ENCODE measurements around the gene GRK3.
"Not testable (repeated sequence)": the region's sequence is repeated elsewhere in the genome, so short reads cannot be mapped to it uniquely, and the experiment has no call there.

The GRK3 gene

DNA sequence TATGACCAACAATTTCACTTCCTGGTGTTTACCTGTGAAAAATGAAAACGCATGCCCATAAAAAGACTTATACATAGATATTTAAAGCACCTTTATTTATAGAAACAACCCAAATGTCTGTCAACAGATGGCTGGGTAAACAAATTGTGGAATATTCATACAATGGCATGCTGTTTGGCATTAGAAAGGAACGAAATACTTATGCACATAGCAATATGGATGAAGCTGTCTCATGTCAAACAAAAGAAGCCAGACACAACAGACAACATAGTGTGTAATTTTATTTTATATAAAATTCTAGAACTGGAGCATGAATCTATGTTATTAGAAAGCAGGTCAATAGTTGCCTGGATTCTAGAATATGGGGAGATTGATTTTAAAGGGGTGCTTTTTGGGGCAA lies 38.0 kb downstream of the GRK3 start:
- Histone ChIP-seq H3K4me3 (ENCODE audit: low read depth, low read length) (no peak overlapping the region), H3K4me1 (ENCODE audit: control insufficient read depth in 1 of 2, insufficient read depth in 2 of 2, low read length in 2 of 2) (no peaks in the 10 kb centered on the region), H2AFZ (ENCODE audit: insufficient read depth, low read length, poor library complexity) (no peak overlapping the region), H3K18ac (ENCODE audit: low read length) (no peak overlapping the region), H3K23ac (ENCODE audit: low read length) (no peak overlapping the region), H2BK5ac (ENCODE audit: low read depth, low read length, poor library complexity) (no peak overlapping the region), H3K27ac (ENCODE audit: low read depth, low read length) (no peak overlapping the region), H2AK5ac (ENCODE audit: low read length) (no peak overlapping the region), H4K8ac (ENCODE audit: low read depth, low read length) (no peak overlapping the region), H3K9me3 (ENCODE audit: insufficient read depth, low read depth, low read length) (no peaks in the 10 kb centered on the region), H3K4ac (ENCODE audit: low read depth, low read length) (no peak overlapping the region), H3K4me2 (ENCODE audit: low read length) (no peak overlapping the region), H3K14ac (ENCODE audit: low read length) (no peak overlapping the region), H2BK12ac (ENCODE audit: low read length) (no peak overlapping the region), H3K79me2 (ENCODE audit: control insufficient read depth, insufficient read depth, low read length, poor library complexity) (no peaks in the 10 kb centered on the region), H3K79me1 (ENCODE audit: low read length) (no peaks in the 10 kb centered on the region), H3K27me3 (ENCODE audit: insufficient read depth, low read length) (no peaks in the 10 kb centered on the region), H3K36me3 (ENCODE audit: control insufficient read depth in 1 of 2, insufficient read depth in 2 of 2, low read length in 2 of 2) (no peaks in the 10 kb centered on the region), H4K12ac (ENCODE audit: low read depth, low read length) (no peak overlapping the region), H2BK120ac (ENCODE audit: insufficient read depth, low read length, poor library complexity) (no peak overlapping the region), H4K91ac (ENCODE audit: low read depth, low read length) (no peak overlapping the region), H3K9ac (ENCODE audit: low read length) (no peak overlapping the region)
- no peak for DNase-seq
- no CpG with 5 or more reads among the region's 2 CpGs for WGBS (ENCODE audit: extremely low coverage, insufficient coverage, insufficient read length)

DNA sequence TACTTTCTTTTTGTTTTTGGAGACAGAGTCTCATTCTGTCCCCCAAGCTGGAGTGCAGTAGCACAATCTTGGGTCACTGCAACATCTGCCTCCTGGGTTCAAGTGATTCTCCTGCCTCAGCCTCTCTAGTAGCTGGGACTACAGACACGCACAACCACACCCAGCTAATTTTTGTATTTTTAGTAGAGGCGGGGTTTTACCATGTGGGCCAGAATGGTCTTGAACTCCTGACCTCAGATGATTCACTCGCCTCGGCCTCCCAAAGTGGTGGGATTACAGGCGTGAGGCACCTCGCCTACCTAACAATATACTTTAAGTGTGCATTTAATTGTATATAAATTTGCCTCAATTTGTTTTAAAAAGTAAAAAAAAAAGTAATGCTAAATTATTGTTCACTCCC lies 38.4 kb downstream of the GRK3 start:
- no peaks in the 10 kb centered on the region for H3K9me3 ChIP-seq (ENCODE audit: insufficient read depth, low read depth, low read length)

GRCh38 chr22:25605146-25605545 lies 40.7 kb downstream of the GRK3 start:
- not testable (repeated sequence) for H4K12ac ChIP-seq (ENCODE audit: low read depth, low read length); H3K4me2 ChIP-seq (ENCODE audit: low read length); H4K91ac ChIP-seq (ENCODE audit: low read depth, low read length); H2AFZ ChIP-seq (ENCODE audit: insufficient read depth, low read length, poor library complexity); H2BK5ac ChIP-seq (ENCODE audit: low read depth, low read length, poor library complexity); H3K9me3 ChIP-seq (ENCODE audit: insufficient read depth, low read depth, low read length); H3K18ac ChIP-seq (ENCODE audit: low read length); H3K9ac ChIP-seq (ENCODE audit: low read length); H3K79me1 ChIP-seq (ENCODE audit: low read length); H3K36me3 ChIP-seq (ENCODE audit: control insufficient read depth in 1 of 2, insufficient read depth in 2 of 2, low read length in 2 of 2); H3K23ac ChIP-seq (ENCODE audit: low read length); H3K27me3 ChIP-seq (ENCODE audit: insufficient read depth, low read length); H3K4me3 ChIP-seq (ENCODE audit: low read depth, low read length); H3K4ac ChIP-seq (ENCODE audit: low read depth, low read length); H3K79me2 ChIP-seq (ENCODE audit: control insufficient read depth, insufficient read depth, low read length, poor library complexity); H3K14ac ChIP-seq (ENCODE audit: low read length); H3K4me1 ChIP-seq (ENCODE audit: control insufficient read depth in 1 of 2, insufficient read depth in 2 of 2, low read length in 2 of 2); H2BK12ac ChIP-seq (ENCODE audit: low read length); H4K8ac ChIP-seq (ENCODE audit: low read depth, low read length); H2AK5ac ChIP-seq (ENCODE audit: low read length); H2BK120ac ChIP-seq (ENCODE audit: insufficient read depth, low read length, poor library complexity); H3K27ac ChIP-seq (ENCODE audit: low read depth, low read length); DNase-seq
- no CpG with 5 or more reads among the region's 3 CpGs for WGBS (ENCODE audit: extremely low coverage, insufficient coverage, insufficient read length)

More for the DNA sequence above, 38.4 kb downstream of the GRK3 start:
- Histone ChIP-seq H2BK120ac (ENCODE audit: insufficient read depth, low read length, poor library complexity) (no peak overlapping the region), H3K4me1 (ENCODE audit: control insufficient read depth in 1 of 2, insufficient read depth in 2 of 2, low read length in 2 of 2) (no peaks in the 10 kb centered on the region), H3K27ac (ENCODE audit: low read depth, low read length) (no peak overlapping the region), H3K9ac (ENCODE audit: low read length) (no peak overlapping the region), H2BK12ac (ENCODE audit: low read length) (no peak overlapping the region), H3K4me3 (ENCODE audit: low read depth, low read length) (no peak overlapping the region), H4K91ac (ENCODE audit: low read depth, low read length) (no peak overlapping the region), H3K36me3 (ENCODE audit: control insufficient read depth in 1 of 2, insufficient read depth in 2 of 2, low read length in 2 of 2) (no peaks in the 10 kb centered on the region), H4K8ac (ENCODE audit: low read depth, low read length) (no peak overlapping the region), H2BK5ac (ENCODE audit: low read depth, low read length, poor library complexity) (no peak overlapping the region), H3K23ac (ENCODE audit: low read length) (no peak overlapping the region), H3K27me3 (ENCODE audit: insufficient read depth, low read length) (no peaks in the 10 kb centered on the region), H4K12ac (ENCODE audit: low read depth, low read length) (no peak overlapping the region), H2AK5ac (ENCODE audit: low read length) (no peak overlapping the region), H3K14ac (ENCODE audit: low read length) (no peak overlapping the region), H3K4me2 (ENCODE audit: low read length) (no peak overlapping the region), H3K4ac (ENCODE audit: low read depth, low read length) (no peak overlapping the region), H3K79me2 (ENCODE audit: control insufficient read depth, insufficient read depth, low read length, poor library complexity) (no peaks in the 10 kb centered on the region), H2AFZ (ENCODE audit: insufficient read depth, low read length, poor library complexity) (no peak overlapping the region), H3K79me1 (ENCODE audit: low read length) (no peaks in the 10 kb centered on the region), H3K18ac (ENCODE audit: low read length) (no peak overlapping the region)
- no peak for DNase-seq
- WGBS (ENCODE audit: extremely low coverage, insufficient coverage, insufficient read length), result no CpG with 5 or more reads among the region's 6 CpGs

DNA sequence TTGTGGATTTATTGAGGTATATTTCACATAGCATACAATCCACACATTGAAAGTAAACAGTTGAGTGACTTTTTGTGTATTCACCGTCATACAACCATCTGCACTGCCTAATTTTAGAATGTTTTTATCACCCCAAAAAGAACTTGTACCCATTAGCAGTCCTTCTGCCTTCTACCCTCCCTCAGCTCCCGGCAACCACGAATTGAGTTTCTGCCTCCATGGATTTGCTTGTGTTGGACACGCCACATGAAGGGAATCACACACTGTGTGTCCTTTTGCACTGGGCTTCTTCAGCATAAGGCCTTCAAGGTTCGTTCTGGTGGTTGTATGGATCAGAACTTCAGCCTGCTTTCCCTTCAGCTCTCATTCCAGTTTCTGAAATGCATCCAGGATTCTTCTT lies 41.1 kb downstream of the GRK3 start:
- not testable (repeated sequence) for H3K27me3 ChIP-seq (ENCODE audit: insufficient read depth, low read length); H2BK12ac ChIP-seq (ENCODE audit: low read length); H3K79me2 ChIP-seq (ENCODE audit: control insufficient read depth, insufficient read depth, low read length, poor library complexity); H3K27ac ChIP-seq (ENCODE audit: low read depth, low read length); H2AFZ ChIP-seq (ENCODE audit: insufficient read depth, low read length, poor library complexity); H2AK5ac ChIP-seq (ENCODE audit: low read length); H3K4me1 ChIP-seq (ENCODE audit: control insufficient read depth in 1 of 2, insufficient read depth in 2 of 2, low read length in 2 of 2); H3K4ac ChIP-seq (ENCODE audit: low read depth, low read length); H2BK120ac ChIP-seq (ENCODE audit: insufficient read depth, low read length, poor library complexity); H3K14ac ChIP-seq (ENCODE audit: low read length); H3K79me1 ChIP-seq (ENCODE audit: low read length); H3K4me2 ChIP-seq (ENCODE audit: low read length); H3K36me3 ChIP-seq (ENCODE audit: control insufficient read depth in 1 of 2, insufficient read depth in 2 of 2, low read length in 2 of 2); H2BK5ac ChIP-seq (ENCODE audit: low read depth, low read length, poor library complexity); H3K23ac ChIP-seq (ENCODE audit: low read length); H4K8ac ChIP-seq (ENCODE audit: low read depth, low read length); H4K12ac ChIP-seq (ENCODE audit: low read depth, low read length); DNase-seq; H3K4me3 ChIP-seq (ENCODE audit: low read depth, low read length); H3K9me3 ChIP-seq (ENCODE audit: insufficient read depth, low read depth, low read length); H3K9ac ChIP-seq (ENCODE audit: low read length); H3K18ac ChIP-seq (ENCODE audit: low read length); H4K91ac ChIP-seq (ENCODE audit: low read depth, low read length)
- whole genome bisulfite sequencing (ENCODE audit: extremely low coverage, insufficient coverage, insufficient read length), result no CpG with 5 or more reads among the region's 5 CpGs

Measured in trophoblast cell (in vitro differentiated cells and primary cell).